Peyer's patch (tissue), 4 donors: ENCODE measurements around the gene GFY. TPM values are rescaled to one million over a fixed set of nuclear protein-coding genes. Genes with fewer than 3 reads are reported as not detected.
A peak's percentile ranks its signal among the peaks of the same experiment; 100 is the strongest.

ENCODE experiments used
- DNase-seq, 3 donors: peaks; one replicate each; pipeline ENCODE4 v3.0.0-alpha.2; 2017 to 2019
- H3K27ac ChIP-seq, 4 donors: fragments of 200-600 bp; sonication (generic); one replicate each; pipeline ENCODE4 v1.5.1; 2016 to 2019
- H3K27me3 ChIP-seq, 2 donors: fragments of 200-600 bp; sonication (generic); one replicate each; pipeline ENCODE4 v1.5.1; 2019
- H3K36me3 ChIP-seq, 3 donors: fragments of 200-600 bp; sonication (generic); one replicate each; pipeline ENCODE4 v1.5.1; 2016 to 2019
- H3K4me1 ChIP-seq, 4 donors: fragments of 200-600 bp; sonication (generic); one replicate each; pipeline ENCODE4 v1.5.1; 2016 to 2019
- H3K4me3 ChIP-seq, 4 donors: fragments of 200-600 bp; sonication (generic); 1 replicate in 3 of 4; 2 replicates in 1 of 4; pipeline ENCODE4 v1.5.1; 2016 to 2019; ENCODE audit warnings: mild to moderate bottlenecking in 1 of 4
- H3K9me3 ChIP-seq, 4 donors: fragments of 200-600 bp; sonication (generic); one replicate each; pipeline ENCODE4 v1.5.1; 2016 to 2019; ENCODE audit warnings: mild to moderate bottlenecking in 1 of 4
- POLR2A ChIP-seq, 2 donors: fragments of 450-650 bp; IDR thresholded peaks; one replicate each; pipeline ENCODE4 v1.5.1; 2017; ENCODE audit warnings: antibody characterized with exemption in 2 of 2, mild to moderate bottlenecking in 2 of 2, moderate library complexity in 2 of 2
- total RNA-seq, 4 donors: library from RNA; depleted of rRNA; stranded (reverse); fragments of >200 nt; gene quantifications; one replicate each; pipeline ENCODE4 v1.1.0, GENCODE V29; 2016
- TF ChIP-seq, protein P1 (sequence below), 6 experiments: fragments of 450-650 bp in 4 of 6; fragments of 200-600 bp in 2 of 6; sonication (generic) in 1 of 6; IDR thresholded peaks; one replicate each; pipeline ENCODE4 v1.5.1; 2017 to 2019; ENCODE audit warnings: antibody characterized with exemption in 6 of 6, mild to moderate bottlenecking in 3 of 6, moderate library complexity in 1 of 6

The GFY gene
- total RNA-seq, 4 donors from 2014 or later, result not detected

- peak; percentile 81 to 91 (median 85) for DNase-seq
- peaks cover 0 to 28% (median 24%) of the 10 kb centered on the region in 4 donors for H3K4me1 ChIP-seq
- TF ChIP-seq, protein P1, sequence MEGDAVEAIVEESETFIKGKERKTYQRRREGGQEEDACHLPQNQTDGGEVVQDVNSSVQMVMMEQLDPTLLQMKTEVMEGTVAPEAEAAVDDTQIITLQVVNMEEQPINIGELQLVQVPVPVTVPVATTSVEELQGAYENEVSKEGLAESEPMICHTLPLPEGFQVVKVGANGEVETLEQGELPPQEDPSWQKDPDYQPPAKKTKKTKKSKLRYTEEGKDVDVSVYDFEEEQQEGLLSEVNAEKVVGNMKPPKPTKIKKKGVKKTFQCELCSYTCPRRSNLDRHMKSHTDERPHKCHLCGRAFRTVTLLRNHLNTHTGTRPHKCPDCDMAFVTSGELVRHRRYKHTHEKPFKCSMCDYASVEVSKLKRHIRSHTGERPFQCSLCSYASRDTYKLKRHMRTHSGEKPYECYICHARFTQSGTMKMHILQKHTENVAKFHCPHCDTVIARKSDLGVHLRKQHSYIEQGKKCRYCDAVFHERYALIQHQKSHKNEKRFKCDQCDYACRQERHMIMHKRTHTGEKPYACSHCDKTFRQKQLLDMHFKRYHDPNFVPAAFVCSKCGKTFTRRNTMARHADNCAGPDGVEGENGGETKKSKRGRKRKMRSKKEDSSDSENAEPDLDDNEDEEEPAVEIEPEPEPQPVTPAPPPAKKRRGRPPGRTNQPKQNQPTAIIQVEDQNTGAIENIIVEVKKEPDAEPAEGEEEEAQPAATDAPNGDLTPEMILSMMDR (IDR thresholded peaks at IDR 0.05), result peak; percentile 95 to 100 (median 98)
- TF ChIP-seq POLR2A (IDR thresholded peaks at IDR 0.05), result no peak
- H3K9me3 ChIP-seq, result no peaks in the 10 kb centered on the region
- H3K4me3 ChIP-seq, result peak within 1 kb of the TSS; percentile 62 to 80 (median 65)
- H3K27me3 ChIP-seq, result no peaks in the 10 kb centered on the region
- H3K27ac ChIP-seq, result peak within 1 kb of the TSS; percentile 81 to 91 (median 86)
- H3K36me3 ChIP-seq, result no peaks in the 10 kb centered on the region
Measured at GRCh38 chr19:49473868-49474541, 48.8 kb downstream of the GFY start, which contains the start of gene FLT3LG. TSS of gene FLT3LG (plus strand) at chr19:49474215. CDS start at chr19:49474640, 425 bp downstream.

DNA sequence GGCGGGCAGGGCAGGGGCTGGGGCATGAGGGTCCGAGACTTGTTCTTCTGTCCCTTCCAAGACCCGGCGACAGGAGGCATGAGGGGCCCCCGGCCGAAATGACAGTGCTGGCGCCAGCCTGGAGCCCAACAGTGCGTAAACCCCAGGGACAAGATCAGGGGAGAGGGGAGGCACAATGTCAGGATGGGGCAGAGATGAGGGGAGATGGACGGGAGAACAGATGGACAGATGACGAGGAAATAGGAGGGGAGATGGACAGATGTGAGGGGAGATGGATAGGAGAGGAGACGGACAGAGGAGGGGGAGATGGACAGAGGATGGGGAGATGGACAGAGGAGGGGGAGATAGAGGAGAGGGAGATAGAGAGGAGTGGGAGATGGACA, 49.3 kb downstream of the GFY start:
- peak overlapping the region; percentile 62 to 80 (median 65) for H3K4me3 ChIP-seq
- H3K9me3 ChIP-seq, result no peaks in the 10 kb centered on the region
- no peak for DNase-seq
- peak overlapping the region; percentile 81 to 91 (median 86) for H3K27ac ChIP-seq
- H3K36me3 ChIP-seq, result no peaks in the 10 kb centered on the region
- no peaks in the 10 kb centered on the region for H3K27me3 ChIP-seq
- peaks cover 0 to 24% (median 21%) of the 10 kb centered on the region in 4 donors for H3K4me1 ChIP-seq
- TF ChIP-seq POLR2A (IDR thresholded peaks at IDR 0.05), result no peak
- TF ChIP-seq, protein P1 (IDR thresholded peaks at IDR 0.05), result no peak

DNA sequence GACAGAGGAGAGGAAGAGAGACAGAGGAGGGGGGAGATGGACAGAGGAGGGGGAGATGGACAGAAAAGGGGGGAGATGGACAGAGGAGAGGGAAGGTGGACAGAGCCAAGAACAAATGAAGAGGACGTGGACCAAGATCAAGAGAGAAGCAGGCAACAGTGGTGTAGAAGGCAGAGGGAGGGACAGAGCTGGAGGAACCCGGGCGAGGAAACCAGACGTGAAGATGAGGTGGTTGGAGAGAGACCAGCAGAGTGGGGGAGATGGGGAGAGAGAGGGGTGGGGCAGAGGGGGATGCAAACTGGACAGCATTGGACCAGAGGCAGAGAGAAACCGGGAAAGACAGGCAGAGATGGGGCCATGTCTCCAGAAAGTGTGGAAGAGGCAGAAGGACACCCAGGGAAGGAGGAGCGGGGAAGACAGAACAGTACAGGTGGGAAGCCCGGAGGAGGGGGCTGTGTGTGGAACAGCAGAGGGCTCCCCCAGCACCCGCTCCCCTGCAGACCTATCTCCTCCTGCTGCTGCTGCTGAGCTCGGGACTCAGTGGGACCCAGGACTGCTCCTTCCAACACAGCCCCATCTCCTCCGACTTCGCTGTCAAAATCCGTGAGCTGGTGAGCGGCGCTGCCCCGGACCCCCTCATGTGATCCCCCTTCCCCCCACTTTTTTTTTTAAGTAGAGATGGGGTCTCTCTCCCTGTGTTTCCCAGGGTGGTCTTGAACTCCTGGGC, 50.2 kb downstream of the GFY start:
- TF ChIP-seq, protein P1 (IDR thresholded peaks at IDR 0.05), result no peak
- no peak for TF ChIP-seq POLR2A (IDR thresholded peaks at IDR 0.05)
- Histone ChIP-seq H3K4me3 (peak overlapping the region in 3 of 4 donors; percentile 10 to 66 (median 62)), H3K36me3 (no peaks in the 10 kb centered on the region), H3K4me1 (peaks cover 0 to 17% (median 13%) of the 10 kb centered on the region in 4 donors), H3K9me3 (no peaks in the 10 kb centered on the region), H3K27me3 (no peaks in the 10 kb centered on the region), H3K27ac (peak overlapping the region; percentile 81 to 91 (median 86))
- DNase-seq, result no peak

DNA sequence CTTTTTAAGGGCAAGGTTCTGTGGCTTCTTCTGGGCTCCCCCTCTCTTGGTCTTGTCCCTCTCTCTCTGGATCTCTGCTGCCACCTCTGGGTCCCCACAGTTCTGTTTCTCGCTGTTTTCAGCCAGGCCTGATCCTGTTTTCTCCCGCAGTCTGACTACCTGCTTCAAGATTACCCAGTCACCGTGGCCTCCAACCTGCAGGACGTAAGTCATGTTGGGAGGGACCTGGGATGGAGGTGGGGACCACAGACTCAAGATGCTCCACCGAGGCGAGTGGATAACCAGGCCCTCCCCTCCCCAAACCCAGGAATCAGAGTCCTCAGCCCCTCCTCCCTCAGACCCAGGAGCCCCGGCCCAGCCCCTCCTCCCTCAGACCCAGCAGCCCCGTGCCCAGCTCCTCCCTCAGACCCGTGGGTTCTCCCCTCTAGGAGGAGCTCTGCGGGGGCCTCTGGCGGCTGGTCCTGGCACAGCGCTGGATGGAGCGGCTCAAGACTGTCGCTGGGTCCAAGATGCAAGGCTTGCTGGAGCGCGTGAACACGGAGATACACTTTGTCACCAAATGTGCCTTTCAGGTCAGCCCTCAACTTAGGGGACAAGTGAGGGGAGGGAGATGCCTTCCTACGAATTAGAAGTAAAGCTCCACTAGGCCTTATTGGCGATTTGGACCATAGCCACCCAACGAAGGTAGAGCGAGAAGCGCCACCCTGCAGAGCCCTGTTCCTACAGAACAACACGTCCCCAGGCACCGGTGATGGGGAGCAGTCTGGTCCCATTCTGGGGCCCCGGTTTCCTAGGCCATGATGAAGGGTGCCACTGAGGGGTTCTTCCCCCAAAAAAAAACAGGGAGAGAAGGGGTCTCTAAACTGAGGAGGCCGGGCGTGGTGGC, 51.0 kb downstream of the GFY start:
- no peak for TF ChIP-seq POLR2A (IDR thresholded peaks at IDR 0.05)
- TF ChIP-seq, protein P1 (IDR thresholded peaks at IDR 0.05), result peak; percentile 20 to 41 (median 30)
- H3K9me3 ChIP-seq, result no peaks in the 10 kb centered on the region
- peaks cover 0 to 11% (median 8%) of the 10 kb centered on the region in 4 donors for H3K4me1 ChIP-seq
- no peaks in the 10 kb centered on the region for H3K27me3 ChIP-seq
- H3K27ac ChIP-seq, result peak overlapping the region; percentile 81 to 91 (median 86)
- peak overlapping the region in 2 of 4 donors; percentile 0 to 16 for H3K4me3 ChIP-seq
- no peaks in the 10 kb centered on the region for H3K36me3 ChIP-seq
- DNase-seq, result peak in 2 of 3 donors; percentile 53 to 75

Other genes with a start within 250 kb of the GFY start
- gene SLC6A16, start 100.2 kb upstream of the GFY start, total RNA-seq, result 1 to 10 TPM in 1 of 4 donors, under 1 TPM in 1, not detected in 2; 0.27 to 5.8 TPM
- gene CD37, start 90.0 kb upstream of the GFY start, total RNA-seq, result 100 to 1,000 TPM in 1 of 4 donors, 10 to 100 TPM in 3; 12.3 to 203 (median 48.4) TPM
- 10 to 100 TPM in 1 of 4 donors, 1 to 10 TPM in 3; 1.2 to 28.1 (median 7.9) TPM for gene TEAD2, start 63.0 kb upstream of the GFY start, total RNA-seq
- not detected for gene DKKL1, start 61.5 kb upstream of the GFY start, total RNA-seq
- not detected for gene KASH5, start 37.1 kb upstream of the GFY start, total RNA-seq
- gene PTH2, start 1.9 kb upstream of the GFY start, total RNA-seq, result not detected
- 1 to 10 TPM in 3 of 4 donors, not detected in 1; 1.2 to 2.0 (median 1.7) TPM for gene SLC17A7, start 16.1 kb downstream of the GFY start, total RNA-seq
- gene PIH1D1, start 26.4 kb downstream of the GFY start, total RNA-seq, result 100 to 1,000 TPM in 3 of 4 donors, 10 to 100 TPM in 1; 96.2 to 229 (median 115) TPM
- gene ALDH16A1, start 27.8 kb downstream of the GFY start, total RNA-seq, result 10 to 100 TPM; 33.8 to 53.6 (median 49.1) TPM
- 10 to 100 TPM in 1 of 4 donors, 1 to 10 TPM in 3; 2.8 to 22.3 (median 5.0) TPM for gene FLT3LG, start 48.8 kb downstream of the GFY start, total RNA-seq
- gene RPL13A, start 62.2 kb downstream of the GFY start, total RNA-seq, result 1,000 to 10,000 TPM; 1,523 to 3,539 (median 1,798) TPM
- gene RPS11, start 71.0 kb downstream of the GFY start, total RNA-seq, result 1,000 to 10,000 TPM; 1,400 to 3,556 (median 1,785) TPM
- gene FCGRT, start 87.3 kb downstream of the GFY start, total RNA-seq, result 100 to 1,000 TPM; 239 to 985 (median 837) TPM
- 100 to 1,000 TPM in 3 of 4 donors, 10 to 100 TPM in 1; 78.6 to 199 (median 151) TPM for gene RCN3, start 102.6 kb downstream of the GFY start, total RNA-seq
- 10 to 100 TPM; 73.4 to 86.7 (median 80.9) TPM for gene NOSIP, start 155.2 kb downstream of the GFY start, total RNA-seq
- 10 to 100 TPM in 3 of 4 donors, 1 to 10 TPM in 1; 1.7 to 20.8 (median 13.1) TPM for gene PRRG2, start 155.9 kb downstream of the GFY start, total RNA-seq
- gene PRR12, start 165.8 kb downstream of the GFY start, total RNA-seq, result 10 to 100 TPM; 13.5 to 39.6 (median 28.1) TPM
- gene RRAS, start 214.8 kb downstream of the GFY start, total RNA-seq, result 10 to 100 TPM; 17.2 to 48.0 (median 32.4) TPM
- gene SCAF1, start 216.8 kb downstream of the GFY start, total RNA-seq, result 10 to 100 TPM; 25.2 to 49.8 (median 44.0) TPM
- gene IRF3, start 240.5 kb downstream of the GFY start, total RNA-seq, result 100 to 1,000 TPM in 3 of 4 donors, 10 to 100 TPM in 1; 98.6 to 131 (median 120) TPM
- 10 to 100 TPM in 3 of 4 donors, 1 to 10 TPM in 1; 5.3 to 28.9 (median 12.2) TPM for gene BCL2L12, start 240.5 kb downstream of the GFY start, total RNA-seq